ENCODE results near the gene ADAMTSL3.

ADAMTSL3 gene

DNA sequence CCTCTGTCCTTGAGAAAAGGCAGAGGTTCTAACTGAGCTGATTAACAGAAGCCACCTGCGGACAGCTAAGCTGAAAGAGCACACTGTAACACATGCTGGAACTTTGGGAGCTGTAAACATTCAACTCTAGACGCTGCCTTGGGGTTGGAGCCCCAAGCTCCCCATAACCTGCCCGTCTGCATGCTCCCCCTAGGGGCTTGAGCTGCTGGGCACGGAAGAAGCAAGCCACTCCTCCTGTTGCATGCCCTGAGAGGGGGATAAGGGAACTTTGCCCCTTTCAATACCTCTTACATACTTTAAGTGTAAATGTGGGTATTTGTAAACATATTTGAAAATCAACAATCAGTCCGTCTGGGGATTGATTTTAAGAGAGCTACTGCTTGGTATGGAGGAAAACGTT is 188.4 kb downstream of the ADAMTSL3 start:
- FAIRE-seq, result no peak

DNA sequence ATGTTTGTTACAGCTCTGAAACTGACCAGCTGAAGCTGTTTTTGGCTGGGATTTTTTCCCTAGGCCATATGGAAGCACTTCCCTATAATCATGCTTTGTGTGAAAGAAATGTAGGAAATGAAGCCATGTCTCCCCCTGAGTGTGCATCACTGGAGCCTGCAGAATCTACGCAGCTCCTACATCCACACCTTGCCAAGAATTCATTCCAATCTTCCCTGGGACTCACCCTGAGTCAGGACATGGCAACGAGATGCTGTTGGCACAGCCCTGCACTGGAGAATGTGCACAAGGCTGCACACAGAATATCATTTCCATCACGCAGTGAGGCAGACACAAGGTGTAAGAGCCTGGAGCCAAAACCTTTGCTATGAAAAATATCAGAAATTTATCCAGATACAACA is 189.5 kb downstream of the ADAMTSL3 start:
- FAIRE-seq, result no peak

DNA sequence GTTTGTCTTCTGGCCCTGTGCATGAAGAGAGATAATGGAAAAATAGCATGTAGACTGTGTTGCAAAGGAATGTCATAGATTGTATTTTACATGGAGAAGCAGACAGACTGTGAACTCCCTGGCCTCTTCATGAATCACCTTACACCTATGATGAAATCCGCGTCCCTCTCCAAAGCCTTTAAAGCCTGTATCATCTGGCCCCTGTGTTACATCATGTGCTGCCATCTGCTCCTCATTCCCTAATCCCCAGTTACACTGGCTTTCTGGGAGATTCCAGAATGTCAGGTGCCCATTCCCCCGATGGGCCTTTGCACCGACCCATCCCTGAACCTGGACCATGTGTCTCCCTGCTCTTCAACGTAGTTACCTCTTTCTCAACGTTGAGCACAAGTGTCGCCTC is 190.8 kb downstream of the ADAMTSL3 start:
- FAIRE-seq, result no peak

DNA sequence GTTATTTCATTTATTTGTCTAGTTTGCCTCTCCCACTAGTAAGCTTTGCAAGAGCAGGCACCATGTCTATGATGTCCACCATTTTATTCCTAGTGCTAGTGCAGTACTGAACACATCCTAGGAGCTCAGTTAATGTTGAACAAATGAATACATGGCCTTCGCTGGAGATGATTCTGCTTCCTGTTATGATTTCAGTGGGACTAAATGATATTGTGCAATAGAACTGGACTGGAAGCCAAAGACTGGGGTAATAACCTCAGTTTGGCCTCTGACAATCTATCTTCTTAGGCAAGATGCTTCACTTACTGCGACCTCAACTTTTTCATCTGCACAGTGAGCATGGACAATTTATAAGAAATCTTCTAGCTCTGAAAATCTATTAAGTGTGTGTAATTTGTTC is 191.3 kb downstream of the ADAMTSL3 start:
- FAIRE-seq, result no peak

GRCh38 chr15:83846847-83847246 is 192.9 kb downstream of the ADAMTSL3 start:
- FAIRE-seq, result no peak

GRCh38 chr15:83848315-83849050 is 194.6 kb downstream of the ADAMTSL3 start:
- no peak for FAIRE-seq

- no peak for FAIRE-seq
Measured at GRCh38 chr15:83850015-83850414, 196.1 kb downstream of the ADAMTSL3 start.

GRCh38 chr15:83850501-83851245 is 196.8 kb downstream of the ADAMTSL3 start:
- FAIRE-seq, result no peak

- no peak for FAIRE-seq
Measured at GRCh38 chr15:83853232-83853631, 199.3 kb downstream of the ADAMTSL3 start.

DNA sequence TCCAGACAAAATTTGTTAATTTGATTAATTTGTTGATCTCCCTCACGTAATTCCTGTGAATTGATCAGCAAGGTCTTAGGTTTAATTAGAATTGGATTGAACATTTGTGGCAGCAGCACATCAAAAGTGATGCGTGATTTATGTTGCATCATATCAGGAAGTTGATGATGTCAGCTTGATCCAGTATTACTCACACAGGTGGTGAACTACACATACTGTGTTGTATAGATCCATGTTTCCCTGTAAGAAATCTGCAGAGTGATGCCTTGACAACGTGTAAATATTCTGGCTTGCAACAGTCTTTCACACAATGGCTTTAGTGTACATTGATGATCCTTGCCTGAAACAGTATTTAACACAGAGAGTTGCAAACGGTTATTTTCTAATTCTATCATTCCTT is 200.4 kb downstream of the ADAMTSL3 start:
- no peak for FAIRE-seq

DNA sequence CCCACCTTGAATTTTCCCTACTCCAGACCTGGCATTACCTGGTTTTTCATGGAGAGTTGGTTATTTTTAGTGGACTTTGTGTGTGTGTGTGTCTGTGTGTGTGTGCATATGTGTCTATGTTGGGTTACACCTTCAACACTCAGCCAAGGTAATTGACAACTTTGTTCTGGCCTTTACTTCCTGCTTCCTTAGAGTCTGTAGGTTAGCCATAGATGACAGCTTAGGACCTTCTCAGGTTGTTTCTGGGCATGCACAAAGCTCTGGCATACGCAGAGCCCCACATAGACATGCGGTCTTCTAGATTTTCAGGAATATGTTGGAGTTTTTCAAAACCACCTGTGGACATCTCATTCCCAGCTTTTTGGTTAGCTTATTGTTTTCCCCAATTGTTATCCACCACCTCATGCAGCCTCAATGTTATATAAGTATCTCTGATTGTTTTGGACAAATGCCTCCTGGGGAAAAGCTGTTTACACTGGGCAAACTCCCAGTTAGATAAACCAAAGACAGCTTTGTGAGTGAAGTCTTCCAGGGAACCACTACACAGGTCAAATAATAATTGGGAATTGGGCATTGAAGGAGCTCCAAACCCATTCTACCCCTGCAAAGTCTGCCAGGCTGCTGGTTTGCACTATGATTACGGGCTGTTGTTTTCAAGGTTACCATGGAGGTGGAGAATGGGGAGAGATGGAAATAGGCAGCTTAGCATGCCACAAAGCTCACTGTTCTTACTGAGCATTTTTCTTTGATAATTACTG is 201.2 kb downstream of the ADAMTSL3 start:
- no peak for FAIRE-seq

GRCh38 chr15:83855956-83856355 is 202.0 kb downstream of the ADAMTSL3 start:
- FAIRE-seq, result no peak

DNA sequence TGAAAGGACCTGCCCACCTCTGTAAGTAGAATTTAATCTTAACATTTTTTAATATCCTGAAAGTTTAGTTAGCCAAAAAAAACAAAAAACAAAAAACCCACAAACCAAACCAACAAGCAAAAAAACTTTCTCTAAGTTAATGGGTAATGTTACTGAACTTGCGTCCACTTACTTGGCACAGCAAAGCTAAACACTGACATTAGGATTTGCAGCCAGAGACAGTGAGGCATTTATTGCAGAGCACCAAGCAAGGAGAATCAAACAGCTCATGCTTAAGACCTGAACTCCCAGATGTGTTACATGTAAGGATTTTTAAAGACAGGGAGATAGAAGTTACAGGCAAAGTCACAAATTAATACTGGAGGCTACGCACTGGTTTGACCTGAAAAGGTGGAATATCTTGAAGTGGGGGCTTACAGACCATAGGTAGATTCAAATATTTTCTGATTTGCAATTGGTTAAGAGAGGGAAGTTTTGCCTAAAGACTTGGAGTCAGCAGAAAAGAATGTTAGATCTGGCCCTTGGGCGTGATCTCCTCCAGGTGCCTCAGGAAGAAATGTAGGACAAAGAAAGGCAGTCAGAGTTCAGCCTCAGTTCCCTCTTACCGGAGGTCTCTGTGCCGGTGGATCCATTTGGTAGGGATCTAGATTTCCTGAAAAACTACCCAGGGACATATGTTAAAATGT is 205.0 kb downstream of the ADAMTSL3 start:
- FAIRE-seq, result no peak

DNA sequence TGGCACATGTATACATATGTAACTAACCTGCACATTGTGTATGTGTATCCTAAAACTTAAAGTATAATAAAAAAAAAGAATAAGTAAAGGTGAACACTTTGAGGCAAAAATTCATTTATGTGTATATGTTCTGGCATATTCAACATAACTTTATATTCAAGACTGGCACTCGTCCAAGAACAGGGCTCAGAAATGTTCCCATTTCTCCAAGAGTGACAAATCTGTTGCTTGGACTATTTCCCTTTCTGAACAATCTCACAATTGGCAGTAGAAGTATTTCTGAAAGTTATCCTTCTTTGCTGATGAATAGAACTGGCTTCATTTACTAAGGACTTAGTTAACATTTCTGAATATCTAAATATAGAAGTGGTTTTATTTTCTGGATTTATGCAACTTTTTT is 212.8 kb downstream of the ADAMTSL3 start:
- FAIRE-seq, result no peak

DNA sequence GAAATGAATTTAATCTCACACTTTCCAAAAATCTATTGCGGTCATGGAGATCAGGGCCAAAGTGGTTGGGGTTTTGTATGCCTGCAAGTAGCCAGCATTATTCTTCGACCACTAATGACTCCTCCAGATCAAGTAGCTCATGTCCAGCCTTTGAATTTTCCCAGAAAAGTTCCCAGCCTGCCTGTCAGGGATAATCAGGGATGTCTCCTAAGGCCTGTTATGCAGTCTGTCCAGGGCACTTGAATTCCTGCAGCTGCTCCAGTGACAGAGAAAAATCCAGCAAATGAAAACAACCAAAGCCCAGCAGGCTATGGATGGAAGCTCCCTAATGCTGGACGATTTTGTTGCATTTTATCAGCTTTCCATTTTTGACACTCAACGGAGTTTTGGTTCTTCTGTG is 215.4 kb downstream of the ADAMTSL3 start:
- no peak for FAIRE-seq

DNA sequence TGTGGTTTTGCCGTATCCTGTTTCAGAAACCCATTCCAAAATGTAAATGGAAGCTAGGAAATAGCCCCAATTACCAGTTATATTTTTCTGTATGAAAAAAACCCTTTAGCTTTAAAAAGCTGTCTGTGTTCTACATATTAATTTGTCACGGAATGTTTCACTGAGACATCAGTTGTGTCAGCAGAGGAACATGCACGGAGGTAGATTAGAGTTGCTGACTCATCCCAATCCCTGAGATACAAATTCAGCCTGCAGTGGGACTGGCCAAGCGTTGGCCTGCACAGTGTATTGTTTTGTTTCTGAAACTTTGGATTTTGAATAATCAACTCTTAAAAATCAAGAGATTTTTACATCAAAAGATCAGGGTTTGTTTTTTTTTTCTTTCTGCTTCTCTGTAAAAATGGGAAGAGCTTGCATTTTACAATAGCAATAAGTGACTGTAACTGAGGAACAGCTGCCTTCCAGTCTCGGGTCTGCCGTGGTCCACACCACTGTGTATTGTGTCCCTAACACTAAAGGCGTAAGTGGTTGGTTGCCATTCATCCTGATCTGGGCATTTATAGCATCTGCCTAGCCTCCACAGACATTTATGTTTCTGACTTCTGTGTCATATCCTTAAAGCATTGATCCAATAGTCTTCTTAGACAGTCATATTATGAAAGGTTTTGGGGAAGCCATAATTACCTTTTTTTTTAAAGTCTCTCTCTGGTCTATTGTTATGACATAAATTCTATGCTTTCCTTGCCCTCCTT is 218.1 kb downstream of the ADAMTSL3 start:
- FAIRE-seq, result no peak

DNA sequence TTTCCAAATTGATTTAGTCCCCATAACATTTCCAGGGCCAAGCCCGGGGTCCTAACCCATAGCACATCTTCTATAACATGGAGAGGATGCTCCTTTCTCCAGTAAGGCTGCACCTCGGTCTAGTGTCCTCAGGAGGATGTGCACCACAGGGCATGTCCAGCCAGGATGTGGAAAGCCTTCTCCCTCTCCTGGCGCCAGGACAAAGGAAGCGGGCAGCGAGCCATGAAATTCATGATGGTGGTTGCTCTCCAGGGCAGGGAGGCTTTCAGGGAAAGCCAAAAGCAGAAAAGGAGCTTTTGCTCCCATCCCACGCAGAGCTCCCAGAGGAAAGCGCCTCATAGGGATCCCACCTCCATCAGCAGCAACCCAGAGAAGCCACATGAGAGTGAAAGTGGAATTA is 220.0 kb downstream of the ADAMTSL3 start:
- no peak for FAIRE-seq

GRCh38 chr15:83880529-83880928 is 226.6 kb downstream of the ADAMTSL3 start:
- FAIRE-seq, result no peak

DNA sequence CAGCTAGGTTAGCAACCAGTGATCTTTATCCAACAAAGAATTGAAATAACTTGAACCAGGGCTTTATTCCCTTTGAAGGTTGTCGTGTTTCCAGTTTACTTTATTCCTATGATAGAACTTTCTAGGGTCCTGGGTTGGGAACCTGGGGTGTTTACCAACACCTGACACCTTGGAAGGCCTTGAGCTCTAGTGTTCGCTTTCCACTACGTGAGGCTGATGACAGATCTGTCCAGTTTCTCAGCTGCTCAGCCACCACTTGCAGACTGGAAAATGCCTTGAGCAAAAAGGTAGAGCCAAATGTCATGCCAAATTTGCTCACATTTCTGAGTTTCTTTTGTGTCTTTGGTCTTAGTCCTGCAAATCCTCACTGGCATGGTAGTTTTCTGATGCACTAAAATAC is 227.2 kb downstream of the ADAMTSL3 start:
- no peak for FAIRE-seq

GRCh38 chr15:83886321-83886720 is 232.4 kb downstream of the ADAMTSL3 start:
- FAIRE-seq, result no peak

DNA sequence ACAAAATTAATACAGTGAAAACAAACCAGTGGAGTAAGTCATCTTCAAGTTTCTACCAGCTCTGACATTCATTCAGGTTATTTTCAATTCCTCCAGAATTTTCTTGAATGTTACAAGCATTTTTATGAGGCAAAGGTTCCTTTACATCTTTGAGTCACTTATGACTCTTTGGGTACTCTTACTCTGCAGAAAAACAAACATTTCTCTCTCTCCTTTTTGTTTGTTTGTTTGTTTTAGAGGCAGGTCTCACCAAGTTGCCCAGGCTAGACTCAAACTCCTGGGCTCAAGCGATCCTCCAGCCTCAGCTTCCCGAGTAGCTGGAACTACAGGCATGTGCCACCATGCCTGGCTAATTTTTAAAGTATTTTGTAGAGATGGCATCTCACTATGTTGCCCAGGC is 233.5 kb downstream of the ADAMTSL3 start:
- FAIRE-seq, result no peak

GRCh38 chr15:83887961-83888360 is 234.0 kb downstream of the ADAMTSL3 start:
- FAIRE-seq, result no peak
